HTERT RPE-1 (cell line): ENCODE measurements around the gene IGSF3.

Experiments
- in situ Hi-C: fragments of 300-500 bp; cut with MboI; formaldehyde crosslinking; loops from 4 replicates; pipeline ENCODE4 v1.14.3; 2020; ENCODE audit warnings: low sequenced_read_pairs

IGSF3 gene

GRCh38 chr1:116561563-116561962, 106.0 kb downstream of the IGSF3 start:
- in situ Hi-C loops: no loop called here

- in situ Hi-C loops: no loop called here
Observed at GRCh38 chr1:116560704-116561490, 106.6 kb downstream of the IGSF3 start.

- in situ Hi-C loops: no loop called here
Observed at GRCh38 chr1:116559304-116559761, 108.2 kb downstream of the IGSF3 start.

- in situ Hi-C loops: no loop called here
Observed at GRCh38 chr1:116558571-116558970, 109.0 kb downstream of the IGSF3 start.

GRCh38 chr1:116558140-116558549, 109.4 kb downstream of the IGSF3 start:
- in situ Hi-C loops: no loop called here

- in situ Hi-C loops: no loop called here
Observed at GRCh38 chr1:116557323-116557878, 110.1 kb downstream of the IGSF3 start.

- in situ Hi-C loops: no loop called here
Observed at GRCh38 chr1:116556289-116557006, 111.1 kb downstream of the IGSF3 start.

GRCh38 chr1:116554924-116555323, 112.6 kb downstream of the IGSF3 start:
- in situ Hi-C loops: no loop called here

- in situ Hi-C loops: no loop called here
Observed at GRCh38 chr1:116553386-116554115, 114.0 kb downstream of the IGSF3 start.

- in situ Hi-C loops: no loop called here
Observed at GRCh38 chr1:116546354-116546977, 121.1 kb downstream of the IGSF3 start.

GRCh38 chr1:116545359-116545705, 122.2 kb downstream of the IGSF3 start:
- in situ Hi-C loops: no loop called here

- in situ Hi-C loops: no loop called here
Observed at GRCh38 chr1:116544588-116545358, 122.8 kb downstream of the IGSF3 start.

GRCh38 chr1:116540088-116540487, 127.4 kb downstream of the IGSF3 start:
- in situ Hi-C loops: no loop called here

GRCh38 chr1:116538544-116538943, 129.0 kb downstream of the IGSF3 start:
- in situ Hi-C loops: no loop called here

- in situ Hi-C loops: no loop called here
Observed at GRCh38 chr1:116537898-116538297, 129.6 kb downstream of the IGSF3 start.

- in situ Hi-C loops: no loop called here
Observed at GRCh38 chr1:116537040-116537831, 130.3 kb downstream of the IGSF3 start.

- in situ Hi-C loops: no loop called here
Observed at GRCh38 chr1:116534014-116534739, 133.4 kb downstream of the IGSF3 start.

- in situ Hi-C loops: no loop called here
Observed at GRCh38 chr1:116533429-116533820, 134.1 kb downstream of the IGSF3 start.
